Measurements from ENCODE around the gene PLA2G5.

DNA sequence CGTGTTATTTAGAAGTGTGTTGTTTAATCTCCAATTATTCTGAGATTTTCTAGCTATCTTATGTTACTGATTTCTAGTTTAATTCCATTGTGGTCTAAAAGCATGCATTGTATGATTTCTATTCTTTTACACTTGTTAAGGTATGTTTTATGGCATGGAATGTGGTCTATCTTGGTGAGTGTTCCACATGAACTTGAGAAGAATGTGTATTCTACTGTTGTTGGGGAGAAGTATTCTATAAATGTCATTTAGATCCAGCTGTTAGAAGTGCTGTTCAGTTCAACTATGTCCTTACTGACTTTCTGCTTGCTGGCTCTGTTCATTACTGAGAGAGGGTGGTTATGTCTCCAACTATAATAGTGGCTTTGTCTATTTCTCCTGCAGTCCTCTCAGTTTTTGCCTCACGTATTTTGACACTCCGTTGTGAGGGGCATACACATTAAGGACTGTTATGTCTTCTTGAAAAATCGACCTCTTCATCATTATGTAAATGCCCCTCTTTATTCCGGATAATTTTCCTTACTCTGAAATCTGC is 12.0 kb upstream of the PLA2G5 start:
- no peak for TF ChIP-seq POLR2A (IDR thresholded peaks at IDR 0.05)
- TF ChIP-seq, protein P1, sequence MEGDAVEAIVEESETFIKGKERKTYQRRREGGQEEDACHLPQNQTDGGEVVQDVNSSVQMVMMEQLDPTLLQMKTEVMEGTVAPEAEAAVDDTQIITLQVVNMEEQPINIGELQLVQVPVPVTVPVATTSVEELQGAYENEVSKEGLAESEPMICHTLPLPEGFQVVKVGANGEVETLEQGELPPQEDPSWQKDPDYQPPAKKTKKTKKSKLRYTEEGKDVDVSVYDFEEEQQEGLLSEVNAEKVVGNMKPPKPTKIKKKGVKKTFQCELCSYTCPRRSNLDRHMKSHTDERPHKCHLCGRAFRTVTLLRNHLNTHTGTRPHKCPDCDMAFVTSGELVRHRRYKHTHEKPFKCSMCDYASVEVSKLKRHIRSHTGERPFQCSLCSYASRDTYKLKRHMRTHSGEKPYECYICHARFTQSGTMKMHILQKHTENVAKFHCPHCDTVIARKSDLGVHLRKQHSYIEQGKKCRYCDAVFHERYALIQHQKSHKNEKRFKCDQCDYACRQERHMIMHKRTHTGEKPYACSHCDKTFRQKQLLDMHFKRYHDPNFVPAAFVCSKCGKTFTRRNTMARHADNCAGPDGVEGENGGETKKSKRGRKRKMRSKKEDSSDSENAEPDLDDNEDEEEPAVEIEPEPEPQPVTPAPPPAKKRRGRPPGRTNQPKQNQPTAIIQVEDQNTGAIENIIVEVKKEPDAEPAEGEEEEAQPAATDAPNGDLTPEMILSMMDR (IDR thresholded peaks at IDR 0.05) = no peak
